ENCODE data around the gene NCAPD3. TPM values are rescaled to one million over a fixed set of nuclear protein-coding genes. Genes with fewer than 3 reads are reported as not detected.
"Not testable (repeated sequence)": the region's sequence is repeated elsewhere in the genome, so short reads cannot be mapped to it uniquely, and the experiment has no call there.

NCAPD3 gene
- total RNA-seq, 1 experiment from 2014 or later: 29.4 TPM

- Histone ChIP-seq H3K27ac (no peak overlapping the region), H3K36me3 (no peaks in the 10 kb centered on the region), H3K4me3 (no peak overlapping the region), H3K27me3 (replicated peaks) (no peaks in the 10 kb centered on the region), H3K4me1 (replicated peaks) (no peaks in the 10 kb centered on the region), H3K9me3 (replicated peaks) (no peaks in the 10 kb centered on the region)
- DNase-seq (ENCODE audit: low read depth in 1 of 2, low spot score in 2 of 2): no peak
These were observed 105.8 kb downstream of the NCAPD3 start for GRCh38 chr11:134118006-134118405.

- Histone ChIP-seq H3K4me1 (replicated peaks) (no peaks in the 10 kb centered on the region), H3K27me3 (replicated peaks) (no peaks in the 10 kb centered on the region), H3K36me3 (no peaks in the 10 kb centered on the region), H3K4me3 (no peak overlapping the region), H3K27ac (no peak overlapping the region), H3K9me3 (replicated peaks) (no peaks in the 10 kb centered on the region)
- DNase-seq (ENCODE audit: low read depth in 1 of 2, low spot score in 2 of 2): no peak
These were observed 107.6 kb downstream of the NCAPD3 start for GRCh38 chr11:134116210-134116609.

- H3K4me3 ChIP-seq; DNase-seq (ENCODE audit: low read depth in 1 of 2, low spot score in 2 of 2): not testable (repeated sequence)
These were observed 110.0 kb downstream of the NCAPD3 start for GRCh38 chr11:134113787-134114186.

GRCh38 chr11:134110252-134110815 is 113.4 kb downstream of the NCAPD3 start:
- H3K27me3 ChIP-seq (replicated peaks): no peaks in the 10 kb centered on the region
- no peaks in the 10 kb centered on the region for H3K4me1 ChIP-seq (replicated peaks)
- no peak overlapping the region for H3K27ac ChIP-seq
- H3K9me3 ChIP-seq (replicated peaks): no peaks in the 10 kb centered on the region
- DNase-seq (ENCODE audit: low read depth in 1 of 2, low spot score in 2 of 2): no peak
- no peak overlapping the region for H3K4me3 ChIP-seq
- H3K36me3 ChIP-seq: no peaks in the 10 kb centered on the region

More at GRCh38 chr11:134113787-134114186, 110.0 kb downstream of the NCAPD3 start:
- H3K27ac ChIP-seq; H3K36me3 ChIP-seq; H3K9me3 ChIP-seq (replicated peaks); H3K4me1 ChIP-seq (replicated peaks); H3K27me3 ChIP-seq (replicated peaks): not testable (repeated sequence)

Other genes starting within 250 kb of the NCAPD3 start
- gene JAM3, start 154.9 kb downstream of the NCAPD3 start, total RNA-seq (2014; rRNA removed; shearing (Covaris generic)): 1.7 and 2.4 TPM in 2 replicates
- gene VPS26B, start 704 bp upstream of the NCAPD3 start, total RNA-seq (2014; rRNA removed; shearing (Covaris generic)): 15.7 and 17.8 TPM in 2 replicates
- 24.7 and 34.7 TPM in 2 replicates for gene THYN1, start 29.4 kb upstream of the NCAPD3 start, total RNA-seq (2014; rRNA removed; shearing (Covaris generic))
- 7.9 and 11.3 TPM in 2 replicates for gene ACAD8, start 29.6 kb upstream of the NCAPD3 start, total RNA-seq (2014; rRNA removed; shearing (Covaris generic))
- gene GLB1L3, start 52.4 kb upstream of the NCAPD3 start, total RNA-seq (2014; rRNA removed; shearing (Covaris generic)): not detected in 2 replicates
- not detected in 2 replicates for gene GLB1L2, start 108.0 kb upstream of the NCAPD3 start, total RNA-seq (2014; rRNA removed; shearing (Covaris generic))
- not detected in 2 replicates for gene B3GAT1, start 188.3 kb upstream of the NCAPD3 start, total RNA-seq (2014; rRNA removed; shearing (Covaris generic))